HepG2 (cell line): ENCODE measurements around the gene WDR59. TPM values are rescaled to one million over a fixed set of nuclear protein-coding genes. Genes with fewer than 3 reads are reported as not detected.
A peak's percentile ranks its signal among the peaks of the same experiment; 100 is the strongest.

Experiments used
- FOXK1 ChIP-seq: sonication (generic); formaldehyde crosslinking; IDR thresholded peaks from 2 replicates; pipeline ENCODE4 v1.4.0; 2020; ENCODE audit warnings: low read depth, missing genetic modification reagents, borderline replicate concordance
- HDAC2 ChIP-seq: sonication (generic); formaldehyde crosslinking; IDR thresholded peaks from 2 replicates; pipeline ENCODE4 v1.4.0; 2020; ENCODE audit warnings: missing genetic modification reagents
- HNRNPLL ChIP-seq: fragments of 200-400 bp; formaldehyde crosslinking; IDR thresholded peaks from 2 replicates; pipeline ENCODE4 v1.6.1; 2017; ENCODE audit warnings: mild to moderate bottlenecking, low read depth, low read length; ENCODE audit not compliant: poor library complexity, severe bottlenecking
- KDM4B ChIP-seq: sonication (generic); formaldehyde crosslinking; IDR thresholded peaks from 2 replicates; pipeline ENCODE4 v1.4.0; 2020; ENCODE audit warnings: missing genetic modification reagents
- MIER3 ChIP-seq: IDR thresholded peaks from 2 replicates; pipeline ENCODE4 v1.6.1; 2016; ENCODE audit warnings: missing compliant biosample characterization, borderline replicate concordance
- RAD21 ChIP-seq: fragments of 450-650 bp; formaldehyde crosslinking; IDR thresholded peaks from 2 replicates; pipeline ENCODE4 v1.5.0; 2020; ENCODE audit warnings: mild to moderate bottlenecking
- RFX3 ChIP-seq: IDR thresholded peaks from 2 replicates; pipeline ENCODE4 v1.6.1; 2016; ENCODE audit warnings: missing biosample characterization, missing genetic modification reagents
- SRSF1 ChIP-seq: fragments of 200-400 bp; formaldehyde crosslinking; optimal IDR thresholded peaks from 2 replicates; pipeline ENCODE3; 2017; ENCODE audit warnings: mild to moderate bottlenecking, low read depth, low read length, moderate library complexity
- TAF15 ChIP-seq: fragments of 200-400 bp; formaldehyde crosslinking; IDR thresholded peaks from one replicate; pipeline ENCODE4 v1.6.1; 2018; ENCODE audit warnings: mild to moderate bottlenecking, low read depth, low read length; ENCODE audit not compliant: poor library complexity, severe bottlenecking
- YY1 ChIP-seq: IDR thresholded peaks from 2 replicates; pipeline ENCODE4 v1.6.1; 2011; ENCODE audit warnings: low read length, low read depth, moderate library complexity, mild to moderate bottlenecking; ENCODE audit not compliant: insufficient read depth, insufficient replicate concordance
- ZFP1 ChIP-seq: IDR thresholded peaks from 2 replicates; pipeline ENCODE4 v1.6.1; 2016
- ZMYM3 ChIP-seq: sonication (generic); formaldehyde crosslinking; IDR thresholded peaks from 2 replicates; pipeline ENCODE4 v1.5.1; 2020; ENCODE audit warnings: mild to moderate bottlenecking, missing genetic modification reagents
- ZNF205 ChIP-seq: IDR thresholded peaks from 2 replicates; pipeline ENCODE4 v1.6.1; 2018; ENCODE audit warnings: missing biosample characterization, missing genetic modification reagents
- ZNF292 ChIP-seq: sonication (generic); formaldehyde crosslinking; IDR thresholded peaks from 2 replicates; pipeline ENCODE4 v1.8.1; 2022; ENCODE audit warnings: mild to moderate bottlenecking, low read depth, missing genetic modification reagents, borderline replicate concordance
- polyA plus RNA-seq, 8 experiments: library from polyadenylated mRNA; depleted of rRNA in 3 of 8; stranded (reverse) in 7 of 8; unstranded in 1 of 8; fragments of >200 nt; fragmentation: Illumina TruSeq in 4 of 8; extraction: Trizol in 4 of 8; gene quantifications; 2 replicates each; pipeline versions ENCODE4 v1.2.1 to v1.2.3, GENCODE V29; 2011 to 2016; ENCODE audit warnings: low read depth in 4 of 8, missing spikeins in 1 of 8, mixed read lengths in 1 of 8; ENCODE audit not compliant: insufficient read depth in 1 of 8
- total RNA-seq, 5 experiments: library from RNA; depleted of rRNA; stranded (reverse); fragments of >200 nt; fragmentation: Illumina TruSeq; extraction: Trizol; gene quantifications; 2 replicates each; pipeline ENCODE4 v1.2.3, GENCODE V29; 2016; ENCODE audit warnings: low read depth in 1 of 5
- TF ChIP-seq, protein P1 (sequence below): sonication (generic); formaldehyde crosslinking; IDR thresholded peaks from 2 replicates; pipeline ENCODE4 v1.4.0; 2020; ENCODE audit warnings: mild to moderate bottlenecking, low read depth, missing genetic modification reagents
- TF ChIP-seq, protein P2 (sequence below): IDR thresholded peaks from 2 replicates; pipeline ENCODE4 v1.6.1; 2018; ENCODE audit warnings: missing genetic modification reagents
- TF ChIP-seq, protein P3 (sequence below): sonication (generic); formaldehyde crosslinking; conservative IDR thresholded peaks from 2 replicates; pipeline ENCODE4 v1.4.0; 2020; ENCODE audit warnings: missing genetic modification reagents
- TF ChIP-seq, protein P4 (sequence below): sonication (generic); formaldehyde crosslinking; IDR thresholded peaks from 2 replicates; pipeline ENCODE4 v1.4.0; 2020; ENCODE audit warnings: low read depth, missing genetic modification reagents
- TF ChIP-seq, protein P5 (sequence below): sonication (generic); formaldehyde crosslinking; conservative IDR thresholded peaks from 2 replicates; pipeline ENCODE4 v1.4.0; 2020; ENCODE audit warnings: missing genetic modification reagents

Gene WDR59
- total and polyA plus RNA-seq, 2 of the 13 experiments (the other 11 are each of a cell fraction or from before 2014, with no cell fraction given): 65.2 to 306 TPM

DNA sequence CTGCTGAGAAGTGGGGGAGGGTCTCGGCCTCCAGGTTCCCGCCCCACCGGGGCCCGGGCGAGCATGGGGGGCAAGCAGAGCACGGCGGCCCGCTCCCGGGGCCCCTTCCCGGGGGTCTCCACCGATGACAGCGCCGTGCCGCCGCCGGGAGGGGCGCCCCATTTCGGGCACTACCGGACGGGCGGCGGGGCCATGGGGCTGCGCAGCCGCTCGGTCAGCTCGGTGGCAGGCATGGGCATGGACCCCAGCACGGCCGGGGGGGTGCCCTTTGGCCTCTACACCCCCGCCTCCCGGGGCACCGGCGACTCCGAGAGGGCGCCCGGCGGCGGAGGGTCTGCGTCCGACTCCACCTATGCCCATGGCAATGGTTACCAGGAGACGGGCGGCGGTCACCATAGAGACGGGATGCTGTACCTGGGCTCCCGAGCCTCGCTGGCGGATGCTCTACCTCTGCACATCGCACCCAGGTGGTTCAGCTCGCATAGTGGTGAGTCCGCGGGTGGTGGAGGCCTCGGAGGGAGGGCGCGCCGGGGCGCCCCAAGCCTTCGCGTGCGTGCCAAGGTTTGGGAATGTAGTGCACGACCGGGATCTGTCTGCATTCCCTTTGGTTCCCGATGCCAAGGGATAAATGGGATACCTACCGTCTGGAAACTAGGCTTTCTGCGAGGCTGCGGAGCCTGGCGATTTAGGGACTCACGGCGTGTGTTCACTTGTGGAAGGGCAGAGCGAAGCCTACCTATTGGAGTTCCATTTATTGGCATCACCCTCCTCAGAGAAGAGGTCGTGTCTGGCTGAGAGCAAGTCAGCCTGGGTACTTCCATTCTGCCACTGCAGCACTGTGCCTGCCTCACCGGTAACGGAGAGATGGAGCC is 14.9 kb upstream of the WDR59 start (continued):
- TF ChIP-seq KDM4B (CRISPR knock-in tag): 0 out of 2 replicates have a peak, but pooled peaks have one; percentile 41
- TF ChIP-seq, protein P1, sequence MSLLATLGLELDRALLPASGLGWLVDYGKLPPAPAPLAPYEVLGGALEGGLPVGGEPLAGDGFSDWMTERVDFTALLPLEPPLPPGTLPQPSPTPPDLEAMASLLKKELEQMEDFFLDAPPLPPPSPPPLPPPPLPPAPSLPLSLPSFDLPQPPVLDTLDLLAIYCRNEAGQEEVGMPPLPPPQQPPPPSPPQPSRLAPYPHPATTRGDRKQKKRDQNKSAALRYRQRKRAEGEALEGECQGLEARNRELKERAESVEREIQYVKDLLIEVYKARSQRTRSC: peak; percentile 53; the same call in 1 of the 2 replicates
- peak; percentile 37; the same call in 1 of the 2 replicates for TF ChIP-seq RAD21 (CRISPR knock-in tag)
- peak; percentile 13 for TF ChIP-seq YY1
- peak; percentile 78 for TF ChIP-seq TAF15
- peak; percentile 7; the same call in 1 of the 2 replicates for TF ChIP-seq ZMYM3 (CRISPR knock-in tag)
- TF ChIP-seq SRSF1: peak; percentile 36
- 0 out of 2 replicates have a peak, but pooled peaks have one; percentile 28 for TF ChIP-seq ZNF292 (CRISPR knock-in tag)
- TF ChIP-seq ZFP1 (CRISPR knock-in tag): no peak
- TF ChIP-seq FOXK1 (CRISPR knock-in tag): 0 out of 2 replicates have a peak, but pooled peaks have one; percentile 6
- TF ChIP-seq HNRNPLL: peak; percentile 39
- TF ChIP-seq ZNF205 (CRISPR knock-in tag): peak; percentile 45; the same call in 1 of the 2 replicates
- TF ChIP-seq, protein P2, sequence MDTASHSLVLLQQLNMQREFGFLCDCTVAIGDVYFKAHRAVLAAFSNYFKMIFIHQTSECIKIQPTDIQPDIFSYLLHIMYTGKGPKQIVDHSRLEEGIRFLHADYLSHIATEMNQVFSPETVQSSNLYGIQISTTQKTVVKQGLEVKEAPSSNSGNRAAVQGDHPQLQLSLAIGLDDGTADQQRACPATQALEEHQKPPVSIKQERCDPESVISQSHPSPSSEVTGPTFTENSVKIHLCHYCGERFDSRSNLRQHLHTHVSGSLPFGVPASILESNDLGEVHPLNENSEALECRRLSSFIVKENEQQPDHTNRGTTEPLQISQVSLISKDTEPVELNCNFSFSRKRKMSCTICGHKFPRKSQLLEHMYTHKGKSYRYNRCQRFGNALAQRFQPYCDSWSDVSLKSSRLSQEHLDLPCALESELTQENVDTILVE (CRISPR knock-in tag): peak; percentile 33; the same call in 1 of the 2 replicates
- TF ChIP-seq, protein P3, sequence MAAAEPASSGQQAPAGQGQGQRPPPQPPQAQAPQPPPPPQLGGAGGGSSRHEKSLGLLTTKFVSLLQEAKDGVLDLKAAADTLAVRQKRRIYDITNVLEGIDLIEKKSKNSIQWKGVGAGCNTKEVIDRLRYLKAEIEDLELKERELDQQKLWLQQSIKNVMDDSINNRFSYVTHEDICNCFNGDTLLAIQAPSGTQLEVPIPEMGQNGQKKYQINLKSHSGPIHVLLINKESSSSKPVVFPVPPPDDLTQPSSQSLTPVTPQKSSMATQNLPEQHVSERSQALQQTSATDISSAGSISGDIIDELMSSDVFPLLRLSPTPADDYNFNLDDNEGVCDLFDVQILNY (CRISPR knock-in tag): no peak
- TF ChIP-seq, protein P4, sequence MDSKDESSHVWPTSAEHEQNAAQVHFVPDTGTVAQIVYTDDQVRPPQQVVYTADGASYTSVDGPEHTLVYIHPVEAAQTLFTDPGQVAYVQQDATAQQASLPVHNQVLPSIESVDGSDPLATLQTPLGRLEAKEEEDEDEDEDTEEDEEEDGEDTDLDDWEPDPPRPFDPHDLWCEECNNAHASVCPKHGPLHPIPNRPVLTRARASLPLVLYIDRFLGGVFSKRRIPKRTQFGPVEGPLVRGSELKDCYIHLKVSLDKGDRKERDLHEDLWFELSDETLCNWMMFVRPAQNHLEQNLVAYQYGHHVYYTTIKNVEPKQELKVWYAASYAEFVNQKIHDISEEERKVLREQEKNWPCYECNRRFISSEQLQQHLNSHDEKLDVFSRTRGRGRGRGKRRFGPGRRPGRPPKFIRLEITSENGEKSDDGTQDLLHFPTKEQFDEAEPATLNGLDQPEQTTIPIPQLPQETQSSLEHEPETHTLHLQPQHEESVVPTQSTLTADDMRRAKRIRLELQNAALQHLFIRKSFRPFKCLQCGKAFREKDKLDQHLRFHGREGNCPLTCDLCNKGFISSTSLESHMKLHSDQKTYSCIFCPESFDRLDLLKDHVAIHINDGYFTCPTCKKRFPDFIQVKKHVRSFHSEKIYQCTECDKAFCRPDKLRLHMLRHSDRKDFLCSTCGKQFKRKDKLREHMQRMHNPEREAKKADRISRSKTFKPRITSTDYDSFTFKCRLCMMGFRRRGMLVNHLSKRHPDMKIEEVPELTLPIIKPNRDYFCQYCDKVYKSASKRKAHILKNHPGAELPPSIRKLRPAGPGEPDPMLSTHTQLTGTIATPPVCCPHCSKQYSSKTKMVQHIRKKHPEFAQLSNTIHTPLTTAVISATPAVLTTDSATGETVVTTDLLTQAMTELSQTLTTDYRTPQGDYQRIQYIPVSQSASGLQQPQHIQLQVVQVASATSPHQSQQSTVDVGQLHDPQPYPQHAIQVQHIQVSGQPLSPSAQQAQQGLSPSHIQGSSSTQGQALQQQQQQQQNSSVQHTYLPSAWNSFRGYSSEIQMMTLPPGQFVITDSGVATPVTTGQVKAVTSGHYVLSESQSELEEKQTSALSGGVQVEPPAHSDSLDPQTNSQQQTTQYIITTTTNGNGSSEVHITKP (CRISPR knock-in tag): 0 out of 2 replicates have a peak, but pooled peaks have one; percentile 17
- TF ChIP-seq MIER3: 0 out of 2 replicates have a peak, but pooled peaks have one; percentile 17
- peak; percentile 40; the same call in 1 of the 2 replicates for TF ChIP-seq HDAC2 (CRISPR knock-in tag)
- peak; percentile 87 for TF ChIP-seq RFX3 (CRISPR knock-in tag)
- TF ChIP-seq, protein P5, sequence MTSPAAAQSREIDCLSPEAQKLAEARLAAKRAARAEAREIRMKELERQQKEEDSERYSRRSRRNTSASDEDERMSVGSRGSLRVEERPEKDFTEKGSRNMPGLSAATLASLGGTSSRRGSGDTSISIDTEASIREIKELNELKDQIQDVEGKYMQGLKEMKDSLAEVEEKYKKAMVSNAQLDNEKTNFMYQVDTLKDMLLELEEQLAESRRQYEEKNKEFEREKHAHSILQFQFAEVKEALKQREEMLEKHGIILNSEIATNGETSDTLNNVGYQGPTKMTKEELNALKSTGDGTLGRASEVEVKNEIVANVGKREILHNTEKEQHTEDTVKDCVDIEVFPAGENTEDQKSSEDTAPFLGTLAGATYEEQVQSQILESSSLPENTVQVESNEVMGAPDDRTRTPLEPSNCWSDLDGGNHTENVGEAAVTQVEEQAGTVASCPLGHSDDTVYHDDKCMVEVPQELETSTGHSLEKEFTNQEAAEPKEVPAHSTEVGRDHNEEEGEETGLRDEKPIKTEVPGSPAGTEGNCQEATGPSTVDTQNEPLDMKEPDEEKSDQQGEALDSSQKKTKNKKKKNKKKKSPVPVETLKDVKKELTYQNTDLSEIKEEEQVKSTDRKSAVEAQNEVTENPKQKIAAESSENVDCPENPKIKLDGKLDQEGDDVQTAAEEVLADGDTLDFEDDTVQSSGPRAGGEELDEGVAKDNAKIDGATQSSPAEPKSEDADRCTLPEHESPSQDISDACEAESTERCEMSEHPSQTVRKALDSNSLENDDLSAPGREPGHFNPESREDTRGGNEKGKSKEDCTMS (CRISPR knock-in tag): no peak
